Inflammatory macrophage treated with lipopolysaccharide for 4 hours (primary cell): ENCODE measurements around the gene SPNS3.

ENCODE experiments used
- DNase-seq: peaks from one replicate; pipeline ENCODE4 v3.0.0-alpha.2; 2020

Gene SPNS3

DNA sequence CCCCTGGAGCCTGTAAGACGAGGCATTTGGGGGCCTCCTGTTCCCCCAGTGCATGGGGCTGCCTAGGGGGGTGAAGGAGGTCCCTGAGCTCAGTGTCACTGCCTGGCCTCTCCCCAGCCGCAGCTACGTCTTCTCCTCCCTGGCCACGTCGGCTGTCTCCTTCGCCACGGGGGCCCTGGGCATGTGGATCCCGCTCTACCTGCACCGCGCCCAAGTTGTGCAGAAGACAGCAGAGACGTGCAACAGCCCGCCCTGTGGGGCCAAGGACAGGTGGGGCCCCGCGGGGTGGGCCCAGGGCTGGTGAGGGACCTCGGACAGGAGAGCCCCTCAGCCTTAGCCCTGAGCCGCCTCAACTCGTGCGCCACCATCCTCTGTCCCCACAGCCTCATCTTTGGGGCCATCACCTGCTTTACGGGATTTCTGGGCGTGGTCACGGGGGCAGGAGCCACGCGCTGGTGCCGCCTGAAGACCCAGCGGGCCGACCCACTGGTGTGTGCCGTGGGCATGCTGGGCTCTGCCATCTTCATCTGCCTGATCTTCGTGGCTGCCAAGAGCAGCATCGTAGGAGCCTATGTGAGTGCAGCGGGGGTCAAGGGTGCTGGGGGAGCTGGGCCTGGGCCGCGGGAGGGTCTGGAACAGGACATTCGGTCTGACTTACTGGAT, 99.3 kb downstream of the SPNS3 start:
- DNase-seq = no peak

DNA sequence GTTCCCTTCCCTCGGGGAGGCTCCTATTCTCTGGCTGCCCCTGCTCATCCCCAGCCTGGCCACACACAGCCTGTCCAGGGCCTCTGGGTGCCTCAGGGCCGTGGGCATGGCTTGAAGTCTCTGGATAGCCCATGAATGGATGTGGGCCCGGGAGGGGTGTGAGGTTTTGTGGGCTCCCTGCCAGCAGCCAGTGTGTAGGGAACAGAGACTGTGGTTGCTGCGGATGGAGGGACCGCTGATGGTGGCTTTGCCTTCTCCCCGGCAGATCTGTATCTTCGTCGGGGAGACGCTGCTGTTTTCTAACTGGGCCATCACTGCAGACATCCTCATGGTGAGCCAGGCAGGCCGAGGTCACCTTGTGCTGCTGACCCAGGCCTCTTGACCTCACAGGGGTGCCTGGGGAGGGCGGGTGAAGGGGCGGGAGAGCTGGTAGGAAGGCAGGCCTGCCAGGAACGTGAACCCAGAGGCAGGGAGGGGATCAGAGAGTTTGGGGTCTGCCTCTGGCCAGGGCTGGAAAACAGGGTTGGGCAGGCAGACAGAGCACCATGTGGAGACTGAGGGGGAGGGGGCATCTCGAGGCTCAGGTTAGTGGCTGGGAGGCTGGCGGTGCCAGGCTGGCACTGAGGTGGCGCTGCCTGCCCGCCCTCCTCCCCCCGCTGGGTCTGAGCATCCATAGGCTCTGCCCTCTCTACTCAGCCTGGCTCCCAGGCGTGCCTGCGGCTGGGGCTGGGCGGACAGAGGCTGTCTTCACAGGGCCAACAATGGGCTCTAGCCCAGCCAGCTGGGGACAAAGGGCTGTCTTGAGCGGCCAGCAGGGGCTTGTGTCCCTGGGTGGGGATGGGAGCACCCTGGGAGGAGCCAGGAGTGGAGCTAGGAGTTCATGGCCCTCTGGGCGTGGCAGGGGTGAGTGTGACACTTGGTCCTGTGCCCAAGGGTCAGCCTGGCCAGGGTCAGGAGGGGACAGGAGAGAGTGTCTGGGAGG, 100.1 kb downstream of the SPNS3 start:
- no peak for DNase-seq

DNA sequence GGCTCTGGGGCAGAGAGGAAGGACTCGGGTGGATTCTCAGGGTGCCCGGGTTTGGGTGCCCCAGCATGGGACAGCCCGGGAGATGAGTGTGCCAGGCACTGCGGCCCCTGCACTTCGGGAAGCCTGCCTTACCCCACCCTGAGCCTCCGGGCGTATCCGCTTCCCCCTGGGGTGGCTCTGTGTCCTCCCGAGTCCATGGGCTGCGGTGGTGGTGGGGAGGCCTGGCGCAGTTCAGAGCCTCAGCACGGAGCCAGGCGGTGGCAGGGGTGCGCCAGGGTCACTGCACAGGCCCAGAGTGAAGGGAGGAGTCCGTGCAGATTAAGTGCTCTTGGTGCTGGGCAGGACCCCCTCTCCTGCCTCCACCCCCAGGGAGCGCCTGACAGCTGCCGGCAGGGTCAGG, 100.8 kb downstream of the SPNS3 start:
- no peak for DNase-seq

DNA sequence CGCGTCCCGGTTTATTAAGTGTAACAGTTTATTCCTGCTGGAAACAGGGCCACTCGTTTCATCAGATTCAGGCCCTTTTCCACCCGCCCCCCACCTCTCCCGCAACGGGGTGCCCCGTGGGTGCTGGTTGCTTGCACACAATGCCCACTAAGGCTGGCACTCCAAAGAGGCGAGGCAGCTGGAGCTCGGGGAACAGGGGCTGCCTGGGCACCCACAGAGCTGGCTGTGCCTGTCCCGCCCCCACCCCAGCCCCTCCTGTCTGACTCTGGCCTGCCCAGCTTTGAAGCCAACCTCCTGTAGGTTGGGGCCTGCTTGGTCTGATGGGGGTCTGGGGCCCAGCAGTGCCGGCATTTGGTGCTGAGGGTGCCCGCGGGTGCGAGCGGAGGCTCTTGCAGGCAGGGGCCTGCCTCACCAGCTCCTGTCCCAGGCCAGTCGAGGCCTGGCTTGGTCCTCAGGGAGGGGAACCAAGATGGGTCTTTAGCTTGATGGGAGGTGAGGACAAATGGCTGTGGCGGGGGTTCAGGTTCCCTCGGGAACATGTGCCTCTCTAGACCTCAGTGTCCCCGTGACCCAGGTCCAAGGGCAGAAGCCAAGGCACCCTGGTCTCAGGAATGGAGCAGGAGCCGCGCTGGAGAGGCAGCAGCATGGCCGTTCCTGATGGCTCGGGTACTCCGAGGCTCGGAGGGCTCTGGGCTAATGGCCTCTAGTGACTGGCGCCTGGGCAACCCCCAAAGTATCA, 101.4 kb downstream of the SPNS3 start:
- DNase-seq = no peak

DNA sequence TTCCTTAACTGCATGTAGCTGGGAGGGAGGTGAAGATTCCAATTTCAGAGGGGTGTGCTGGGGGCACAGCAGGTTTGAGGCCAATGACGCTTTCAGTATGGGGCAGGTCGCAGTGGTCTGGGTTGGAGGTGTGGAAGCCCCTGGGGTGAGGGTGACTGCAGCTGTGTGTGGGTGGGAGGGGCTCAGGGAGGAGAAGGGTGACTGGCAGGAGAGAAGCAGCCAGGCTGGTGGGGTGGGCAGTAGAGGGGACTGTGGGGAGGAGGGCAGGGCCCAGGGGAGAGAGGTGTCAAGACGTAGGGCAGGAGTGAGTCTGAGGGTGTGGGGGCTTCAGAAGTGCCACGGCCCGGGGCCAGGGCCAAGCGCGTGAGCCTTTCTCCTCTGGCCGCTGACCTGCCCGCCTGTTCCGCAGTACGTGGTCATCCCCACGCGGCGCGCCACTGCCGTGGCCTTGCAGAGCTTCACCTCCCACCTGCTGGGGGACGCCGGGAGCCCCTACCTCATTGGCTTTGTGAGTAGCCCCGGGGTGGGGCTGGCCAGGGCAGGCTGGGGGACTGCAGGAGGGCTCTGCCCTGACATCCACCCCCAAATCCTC, 102.0 kb downstream of the SPNS3 start:
- DNase-seq = no peak

DNA sequence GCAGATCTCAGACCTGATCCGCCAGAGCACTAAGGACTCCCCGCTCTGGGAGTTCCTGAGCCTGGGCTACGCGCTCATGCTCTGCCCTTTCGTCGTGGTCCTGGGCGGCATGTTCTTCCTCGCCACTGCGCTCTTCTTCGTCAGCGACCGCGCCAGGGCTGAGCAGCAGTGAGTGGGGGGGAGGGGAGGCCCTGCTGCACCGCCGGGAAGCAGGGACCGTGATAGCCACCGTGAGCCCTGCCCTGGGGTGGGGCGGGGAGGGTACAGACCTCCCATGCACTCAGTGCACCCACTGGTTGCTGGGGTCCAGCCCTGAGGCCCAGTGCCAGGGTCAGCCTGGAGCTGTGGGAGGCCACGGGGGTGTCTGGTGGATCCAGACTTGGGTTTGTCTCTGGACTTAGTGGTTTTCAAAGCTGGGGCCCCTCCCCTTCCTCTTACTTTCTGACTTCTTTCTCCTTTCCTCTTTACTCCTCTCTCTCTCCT, 102.6 kb downstream of the SPNS3 start:
- DNase-seq = no peak

DNA sequence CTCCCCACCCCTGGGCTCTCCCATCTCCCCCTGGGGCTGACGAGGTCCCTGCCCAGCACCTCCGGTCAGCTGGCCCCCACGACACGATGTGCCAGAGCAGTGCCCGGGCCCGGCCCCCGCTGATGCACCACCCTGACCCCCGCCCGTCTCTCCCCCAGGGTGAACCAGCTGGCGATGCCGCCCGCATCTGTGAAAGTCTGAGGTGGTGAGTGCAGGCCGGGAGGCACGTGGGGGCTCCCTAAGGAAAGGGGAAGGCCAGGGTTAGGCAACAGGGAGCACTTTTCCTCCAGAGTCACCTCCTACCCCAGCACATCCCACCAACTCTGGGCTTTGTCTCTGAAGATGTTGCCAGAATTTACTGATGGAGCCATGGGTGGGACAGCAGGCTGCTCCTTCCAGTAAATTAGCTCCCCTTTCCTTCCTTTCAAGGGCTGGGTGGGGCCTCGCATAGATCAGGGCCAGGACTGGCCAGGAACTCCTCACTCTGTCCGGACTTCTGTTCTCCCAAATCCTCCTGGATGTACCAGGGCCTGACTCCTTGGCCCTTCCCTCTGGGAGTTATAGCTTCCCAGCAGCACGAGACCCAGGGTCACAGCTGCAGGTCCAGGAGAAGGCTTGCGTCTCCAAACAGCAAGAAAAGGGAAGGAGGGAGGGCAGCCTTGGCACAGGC, 103.1 kb downstream of the SPNS3 start:
- DNase-seq = peak; percentile 36
